DND-41 (cell line): ENCODE measurements around the gene ZNF277.

Experiments
- EZH2 ChIP-seq: IDR thresholded peaks from 3 replicates; pipeline ENCODE4 v1.6.1; 2012; ENCODE audit warnings: borderline replicate concordance, low read depth, mild to moderate bottlenecking, moderate library complexity, low read length, inconsistent platforms; ENCODE audit not compliant: severe bottlenecking
- TF ChIP-seq, protein P1 (sequence below): IDR thresholded peaks from 2 replicates; pipeline ENCODE4 v1.5.1; 2012; ENCODE audit warnings: borderline replicate concordance, low read length, moderate library complexity, mild to moderate bottlenecking; ENCODE audit not compliant: poor library complexity, severe bottlenecking; ENCODE audit errors: extremely low read depth

DNA sequence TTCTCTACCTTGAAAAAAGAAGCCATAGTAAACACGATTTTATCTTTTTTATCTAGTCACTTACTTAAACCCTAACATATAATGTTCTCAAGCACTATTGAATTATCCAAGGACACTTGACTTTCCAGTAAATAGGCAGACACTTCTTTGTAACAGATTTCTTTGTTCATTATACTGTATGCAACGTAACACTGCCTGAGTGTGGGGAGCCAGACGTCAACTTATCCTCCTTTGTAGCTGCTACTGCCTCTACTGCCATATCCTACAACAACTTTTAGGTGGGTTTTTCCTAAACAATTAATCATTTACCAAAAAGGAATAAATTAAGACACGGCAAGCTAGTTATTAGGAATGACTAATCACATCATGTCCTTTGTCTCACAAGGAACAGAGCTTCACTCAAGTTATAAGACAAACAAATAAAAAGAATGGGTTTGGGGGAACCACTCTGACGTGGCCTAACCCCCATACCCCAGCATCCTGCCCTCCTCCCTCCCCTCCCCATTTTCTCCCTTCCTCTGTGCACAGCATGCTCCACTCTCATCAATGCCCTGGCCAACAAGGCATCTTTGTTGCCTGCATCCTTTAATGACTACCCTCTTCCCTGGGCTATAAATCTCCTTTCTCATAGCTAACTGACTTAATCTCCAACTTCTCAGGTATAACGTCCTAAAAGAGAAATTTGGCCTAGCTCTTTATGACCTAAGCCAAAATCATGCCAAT is 43.5 kb upstream of the ZNF277 start:
- TF ChIP-seq, protein P1, sequence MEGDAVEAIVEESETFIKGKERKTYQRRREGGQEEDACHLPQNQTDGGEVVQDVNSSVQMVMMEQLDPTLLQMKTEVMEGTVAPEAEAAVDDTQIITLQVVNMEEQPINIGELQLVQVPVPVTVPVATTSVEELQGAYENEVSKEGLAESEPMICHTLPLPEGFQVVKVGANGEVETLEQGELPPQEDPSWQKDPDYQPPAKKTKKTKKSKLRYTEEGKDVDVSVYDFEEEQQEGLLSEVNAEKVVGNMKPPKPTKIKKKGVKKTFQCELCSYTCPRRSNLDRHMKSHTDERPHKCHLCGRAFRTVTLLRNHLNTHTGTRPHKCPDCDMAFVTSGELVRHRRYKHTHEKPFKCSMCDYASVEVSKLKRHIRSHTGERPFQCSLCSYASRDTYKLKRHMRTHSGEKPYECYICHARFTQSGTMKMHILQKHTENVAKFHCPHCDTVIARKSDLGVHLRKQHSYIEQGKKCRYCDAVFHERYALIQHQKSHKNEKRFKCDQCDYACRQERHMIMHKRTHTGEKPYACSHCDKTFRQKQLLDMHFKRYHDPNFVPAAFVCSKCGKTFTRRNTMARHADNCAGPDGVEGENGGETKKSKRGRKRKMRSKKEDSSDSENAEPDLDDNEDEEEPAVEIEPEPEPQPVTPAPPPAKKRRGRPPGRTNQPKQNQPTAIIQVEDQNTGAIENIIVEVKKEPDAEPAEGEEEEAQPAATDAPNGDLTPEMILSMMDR, result no peak
- TF ChIP-seq EZH2, result no peak
